ENCODE data around the gene CHCHD3.

CHCHD3 gene

GRCh38 chr7:132991615-132992587, 90.0 kb downstream of the CHCHD3 start:
- no peak for TF ChIP-seq CTCF (IDR thresholded peaks at IDR 0.05; ENCODE audit: low read depth, low read length)
- no peak for DNase-seq (ENCODE audit: extremely low read depth, low read depth)

- DNase-seq (ENCODE audit: extremely low read depth, low read depth) = no peak
- no peak for TF ChIP-seq CTCF (IDR thresholded peaks at IDR 0.05; ENCODE audit: low read depth, low read length)
These were observed 93.8 kb downstream of the CHCHD3 start for GRCh38 chr7:132988117-132988516.

GRCh38 chr7:132980402-132980801, 101.5 kb downstream of the CHCHD3 start:
- DNase-seq (ENCODE audit: extremely low read depth, low read depth) = no peak
- no peak for TF ChIP-seq CTCF (IDR thresholded peaks at IDR 0.05; ENCODE audit: low read depth, low read length)

- DNase-seq (ENCODE audit: extremely low read depth, low read depth) = no peak
- no peak for TF ChIP-seq CTCF (IDR thresholded peaks at IDR 0.05; ENCODE audit: low read depth, low read length)
These were observed 102.4 kb downstream of the CHCHD3 start for GRCh38 chr7:132979524-132979923.

GRCh38 chr7:132977234-132977633, 104.7 kb downstream of the CHCHD3 start:
- TF ChIP-seq CTCF (IDR thresholded peaks at IDR 0.05; ENCODE audit: low read depth, low read length) = no peak
- DNase-seq (ENCODE audit: extremely low read depth, low read depth) = no peak

GRCh38 chr7:132972745-132973144, 109.1 kb downstream of the CHCHD3 start:
- no peak for DNase-seq (ENCODE audit: extremely low read depth, low read depth)
- TF ChIP-seq CTCF (IDR thresholded peaks at IDR 0.05; ENCODE audit: low read depth, low read length) = no peak

GRCh38 chr7:132970257-132970656, 111.6 kb downstream of the CHCHD3 start:
- DNase-seq (ENCODE audit: extremely low read depth, low read depth) = no peak
- no peak for TF ChIP-seq CTCF (IDR thresholded peaks at IDR 0.05; ENCODE audit: low read depth, low read length)

Data from AG09319 (cell line).